ENCODE measurements around the gene CCL24. TPM values are rescaled to one million over a fixed set of nuclear protein-coding genes. Genes with fewer than 3 reads are reported as not detected.
"Not testable (repeated sequence)": the region's sequence is repeated elsewhere in the genome, so short reads cannot be mapped to it uniquely, and the experiment has no call there.

The CCL24 gene
- polyA plus RNA-seq, 1 donor, result 0.24 TPM

DNA sequence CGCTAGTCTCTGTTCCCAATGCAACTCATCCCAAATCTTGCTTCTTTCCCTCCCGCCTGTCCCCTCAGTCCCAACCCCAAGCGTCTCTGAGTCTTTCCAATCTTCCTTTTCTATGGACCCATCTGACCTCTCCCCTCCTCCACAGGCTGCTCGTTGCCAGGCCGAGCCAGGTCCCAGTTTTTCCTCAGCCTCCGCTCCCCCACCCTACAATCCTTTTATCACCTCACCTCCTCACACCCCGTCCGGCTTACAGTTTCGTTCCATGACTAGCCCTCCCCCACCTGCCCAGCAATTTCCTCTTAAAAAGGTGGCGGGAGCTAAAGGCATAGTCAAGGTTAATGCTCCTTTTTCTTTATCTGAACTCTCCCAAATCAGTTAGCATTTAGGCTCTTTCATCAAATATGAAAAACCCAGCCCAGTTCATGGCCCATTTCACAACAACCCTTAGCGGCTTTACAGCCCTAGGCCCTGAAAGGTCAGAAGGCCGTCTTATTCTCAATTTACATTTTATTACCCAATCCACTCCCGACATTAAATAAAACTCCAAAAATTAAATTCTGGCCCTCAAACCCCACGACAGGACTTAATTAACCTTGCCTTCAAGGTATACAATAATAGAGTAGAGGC is 32.8 kb downstream of the CCL24 start:
- DNase-seq (ENCODE audit: low read depth), result not testable (repeated sequence)

DNA sequence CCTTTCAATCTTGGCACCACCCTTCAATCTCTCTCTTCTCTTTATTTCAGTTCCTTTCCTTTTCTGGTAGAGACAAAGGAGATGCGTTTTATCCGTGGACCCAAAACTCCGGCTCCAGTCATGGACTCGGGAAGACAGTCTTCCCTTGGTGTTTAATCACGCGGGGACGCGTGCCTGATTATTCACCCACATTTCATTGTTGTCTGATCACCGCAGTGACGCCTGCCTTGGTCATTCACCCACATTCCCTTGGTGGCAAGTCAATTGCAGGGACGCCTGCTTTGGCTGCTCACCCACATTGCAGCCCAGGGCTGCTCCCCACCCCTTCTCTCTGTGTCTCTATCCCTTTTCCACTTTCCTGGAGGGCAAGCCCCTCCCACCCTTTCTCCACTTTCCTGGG is 34.1 kb downstream of the CCL24 start:
- not testable (repeated sequence) for DNase-seq (ENCODE audit: low read depth)

DNA sequence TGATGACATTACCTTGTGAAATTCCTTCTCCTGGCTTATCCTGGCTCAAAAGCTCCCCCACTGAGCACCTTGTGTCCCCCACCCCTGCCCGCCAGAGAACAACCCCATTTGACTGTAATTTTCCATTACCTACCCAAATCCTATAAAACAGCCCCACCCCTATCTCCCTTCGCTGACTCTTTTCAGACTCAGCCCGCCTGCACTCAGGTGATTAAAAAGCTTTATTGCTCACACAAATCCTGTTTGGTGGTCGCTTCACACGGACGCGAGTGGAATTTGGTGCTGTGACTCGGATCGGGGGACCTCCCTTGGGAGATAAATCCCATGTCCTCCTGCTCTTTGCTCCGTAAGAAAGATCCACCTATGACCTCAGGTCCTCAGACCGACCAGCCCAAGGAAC is 34.6 kb downstream of the CCL24 start:
- not testable (repeated sequence) for DNase-seq (ENCODE audit: low read depth)

DNA sequence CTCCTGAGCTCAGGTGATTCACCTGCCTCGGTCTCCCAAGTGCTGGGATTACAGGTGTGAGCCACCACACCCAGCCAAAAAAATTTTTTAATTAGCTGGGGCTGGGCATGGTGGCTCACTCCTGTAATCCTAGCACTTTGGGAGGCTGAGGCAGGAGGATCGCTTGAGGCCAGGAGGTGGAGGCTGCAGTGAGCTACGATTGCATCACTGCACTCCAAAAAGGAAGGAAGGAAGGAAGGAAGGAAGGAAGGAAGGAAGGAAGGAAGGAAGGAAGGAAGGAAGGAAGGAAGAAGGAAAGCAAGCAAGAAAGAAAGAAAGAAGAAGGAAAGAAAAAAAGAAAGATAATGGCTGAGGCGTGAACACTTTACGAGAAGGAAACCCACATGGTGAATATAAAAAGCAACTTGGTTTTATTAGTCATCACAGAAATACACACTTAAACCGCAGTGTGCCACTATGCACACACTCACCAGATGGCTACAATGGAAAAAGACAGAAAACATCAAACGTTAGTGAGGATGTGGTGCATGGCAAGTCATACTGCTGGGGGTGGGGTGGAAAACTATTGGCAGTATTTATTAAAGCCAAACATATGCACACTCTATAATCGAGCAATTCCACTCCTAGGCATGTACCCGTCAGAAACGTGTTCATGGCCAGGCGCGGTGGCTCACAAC is 37.2 kb downstream of the CCL24 start:
- DNase-seq (ENCODE audit: low read depth), result no peak

DNA sequence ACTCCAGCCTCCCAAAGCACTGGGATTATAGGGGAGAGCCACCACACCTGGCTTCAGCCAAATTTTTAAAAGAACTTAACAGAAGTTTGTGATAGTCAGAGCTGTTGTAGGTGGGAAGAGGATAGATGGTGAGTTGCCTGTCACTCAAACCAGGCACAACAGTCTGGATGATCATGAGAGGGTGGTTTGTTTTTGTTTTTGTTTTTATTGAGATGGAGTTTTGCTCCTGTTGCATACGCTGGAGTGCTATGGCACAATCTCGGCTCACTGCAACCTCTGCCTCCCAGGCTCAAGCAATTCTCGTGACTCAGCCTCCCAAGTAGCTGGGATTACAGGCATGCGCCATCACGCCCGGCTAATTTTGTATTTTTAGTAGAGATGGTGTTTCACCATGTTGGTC is 39.6 kb downstream of the CCL24 start:
- DNase-seq (ENCODE audit: low read depth), result not testable (repeated sequence)

DNA sequence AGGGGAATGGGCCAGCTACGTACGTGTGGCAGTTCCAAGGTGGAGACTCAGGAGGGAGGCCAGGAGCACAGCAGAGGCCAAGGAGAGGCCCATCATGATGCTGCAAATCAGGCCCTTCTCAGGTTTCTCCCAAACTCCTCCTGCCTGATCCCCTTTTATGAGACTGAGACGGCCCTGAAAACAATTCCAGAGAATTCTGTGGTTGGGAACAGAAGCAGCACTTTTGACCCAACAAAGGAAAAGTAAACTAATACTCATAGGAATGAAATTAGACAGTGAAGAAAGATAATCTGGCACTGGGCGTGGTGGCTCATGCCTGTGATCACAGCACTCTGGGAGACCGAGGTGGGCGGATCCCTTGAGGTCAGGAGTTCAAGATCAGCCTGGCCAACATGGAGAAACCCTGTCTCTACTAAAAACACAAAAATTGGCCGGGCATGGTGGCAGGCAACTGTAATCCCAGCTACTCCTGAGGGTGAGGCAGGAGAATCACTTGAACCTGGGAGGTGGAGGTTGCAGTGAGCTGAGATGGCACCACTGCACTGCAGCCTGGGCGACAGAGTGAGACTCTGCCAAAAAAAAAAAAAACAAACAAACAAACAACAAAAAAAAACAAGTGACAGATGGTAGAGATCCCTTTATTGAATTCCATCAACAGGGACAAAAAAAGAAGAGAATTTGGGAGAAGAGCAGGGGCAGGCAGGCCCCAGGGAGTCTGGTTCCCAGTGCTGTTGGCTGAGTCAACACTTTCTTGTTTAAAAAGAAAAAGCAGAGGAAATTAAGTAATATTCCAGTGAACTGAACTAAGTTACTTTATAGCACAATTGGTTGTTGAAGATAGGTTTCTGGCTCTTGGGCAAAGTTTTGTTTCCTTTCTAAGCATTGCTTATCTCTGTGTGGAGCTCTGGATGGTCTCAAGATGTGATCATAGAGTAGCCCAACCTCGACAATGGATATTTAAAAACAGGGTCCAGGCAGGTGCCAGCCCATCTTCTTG is 41.2 kb downstream of the CCL24 start, which contains the start of gene CCL26:
Gene CCL26, minus strand, starts transcription at position 131 of the 997 bp plus-strand sequence. Its CDS starts 35 bp downstream, at position 96.
- DNase-seq (ENCODE audit: low read depth), result no peak

DNA sequence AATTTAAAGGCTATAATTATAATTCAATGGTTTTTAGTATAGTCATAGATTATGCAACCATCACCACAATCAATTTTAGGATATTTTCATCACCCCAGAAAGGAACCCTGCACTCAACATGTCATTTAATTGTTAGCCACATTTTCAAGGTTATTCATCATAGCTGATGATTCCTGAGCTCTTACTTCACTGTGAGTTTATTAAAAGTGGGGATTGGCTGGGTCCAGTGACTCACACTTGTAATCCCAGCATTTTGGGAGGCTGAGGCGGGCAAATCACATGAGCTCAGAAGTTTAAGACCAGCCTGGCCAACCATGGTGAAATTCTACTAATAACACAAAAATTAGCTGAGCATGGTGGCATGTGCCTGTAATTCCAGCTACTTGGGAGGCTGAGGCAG is 42.4 kb downstream of the CCL24 start:
- no peak for DNase-seq (ENCODE audit: low read depth)

DNA sequence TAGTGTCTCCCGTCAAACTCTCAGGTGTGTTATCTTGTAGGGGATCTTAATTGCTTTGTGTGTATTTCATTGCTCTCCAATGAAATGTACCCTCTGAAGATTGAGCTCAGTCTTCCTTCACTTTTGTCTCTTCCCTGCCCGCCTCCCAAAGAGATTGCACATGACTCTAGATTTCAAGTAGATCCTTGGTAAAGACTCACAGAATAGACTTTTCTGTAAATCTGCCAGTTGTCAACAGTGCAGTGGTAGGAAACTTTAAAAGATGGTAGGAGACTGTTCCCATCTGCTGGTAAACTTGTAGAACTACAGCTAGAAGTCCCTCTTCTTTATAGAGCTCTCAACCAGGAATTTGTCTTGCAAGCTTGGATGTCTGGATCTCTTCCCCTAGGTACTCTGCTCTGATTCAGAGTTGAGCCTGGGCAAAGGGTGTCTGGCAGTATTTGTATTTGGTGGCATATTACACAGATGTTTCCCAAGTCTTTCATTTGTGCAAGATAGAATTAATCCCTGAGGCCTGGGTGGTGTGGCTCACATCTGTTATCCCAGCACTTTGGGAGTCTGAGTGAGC is 51.2 kb downstream of the CCL24 start:
- DNase-seq (ENCODE audit: low read depth), result no peak

DNA sequence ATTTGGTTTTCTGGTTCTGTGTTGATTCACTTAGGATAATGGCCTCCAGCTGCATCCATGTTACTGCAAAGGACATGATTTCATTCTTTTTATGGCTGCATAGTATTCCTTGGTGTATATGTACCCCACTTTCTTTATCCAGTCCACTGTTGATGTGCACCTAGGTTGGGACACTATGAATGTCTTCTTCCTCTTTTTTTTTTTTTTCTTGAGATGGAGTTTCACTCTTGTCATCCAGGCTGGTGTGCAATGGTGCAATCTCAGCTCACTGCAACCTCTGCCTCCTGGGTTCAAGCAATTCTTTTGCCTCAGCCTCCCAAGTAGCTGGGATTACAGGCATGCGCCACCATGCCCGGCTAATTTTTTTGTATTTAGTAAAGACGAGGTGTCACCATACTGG is 51.8 kb downstream of the CCL24 start:
- not testable (repeated sequence) for DNase-seq (ENCODE audit: low read depth)

Other genes with a start within 250 kb of the CCL24 start
- 21.9 TPM for gene HIP1, start 74.9 kb downstream of the CCL24 start, polyA plus RNA-seq (ENCODE audit: insufficient read length)
- 1.00 TPM for gene CCL26, start 41.6 kb downstream of the CCL24 start, polyA plus RNA-seq (ENCODE audit: insufficient read length)
- gene RHBDD2, start 65.2 kb upstream of the CCL24 start, polyA plus RNA-seq (ENCODE audit: insufficient read length), result 25.1 TPM
- 30.7 TPM for gene POR, start 101.3 kb upstream of the CCL24 start, polyA plus RNA-seq (ENCODE audit: insufficient read length)
- gene TMEM120A, start 180.8 kb upstream of the CCL24 start, polyA plus RNA-seq (ENCODE audit: insufficient read length), result 53.3 TPM
- 16.3 TPM for gene STYXL1, start 234.2 kb upstream of the CCL24 start, polyA plus RNA-seq (ENCODE audit: insufficient read length)
- 225 TPM for gene MDH2, start 234.3 kb upstream of the CCL24 start, polyA plus RNA-seq (ENCODE audit: insufficient read length)

All from forelimb muscle (tissue), 1 donor.